Osteocyte (in vitro differentiated cells): ENCODE data around the gene PRDX4. TPM values are rescaled to one million over a fixed set of nuclear protein-coding genes. Genes with fewer than 3 reads are reported as not detected.

Experiments used
- DNase-seq: peaks from one replicate; pipeline ENCODE4 v3.0.0; 2021; ENCODE audit warnings: mixed read lengths; ENCODE audit not compliant: unreplicated experiment; ENCODE audit errors: extremely low spot score
- H3K27ac Mint-ChIP-seq: one replicate; pipeline ENCODE4 v1.8.0; 2021; ENCODE audit warnings: mild to moderate bottlenecking, mixed read lengths; ENCODE audit not compliant: unreplicated experiment
- H3K27me3 Mint-ChIP-seq: one replicate; pipeline ENCODE4 v1.8.0; 2021; ENCODE audit warnings: mixed read lengths; ENCODE audit not compliant: unreplicated experiment
- H3K36me3 Mint-ChIP-seq: one replicate; pipeline ENCODE4 v1.8.0; 2021; ENCODE audit warnings: mixed read lengths; ENCODE audit not compliant: unreplicated experiment
- H3K4me1 Mint-ChIP-seq: one replicate; pipeline ENCODE4 v1.8.0; 2021; ENCODE audit warnings: mixed read lengths; ENCODE audit not compliant: unreplicated experiment
- H3K4me3 Mint-ChIP-seq: one replicate; pipeline ENCODE4 v1.8.0; 2021; ENCODE audit warnings: mild to moderate bottlenecking, moderate library complexity, mixed read lengths; ENCODE audit not compliant: unreplicated experiment
- H3K9me3 Mint-ChIP-seq: one replicate; pipeline ENCODE4 v1.8.0; 2021; ENCODE audit warnings: mixed read lengths; ENCODE audit not compliant: unreplicated experiment
- long read RNA-seq: library from polyadenylated mRNA; unstranded; transcript quantifications from one replicate; pipeline ENCODE4 v2.0.0, GENCODE V29; 2021
- total RNA-seq: library from RNA; stranded (reverse); gene quantifications from 2 replicates; pipeline ENCODE4 v1.2.1, GENCODE V29; 2021
- TF ChIP-seq, protein P1 (sequence below): fragments of 200-600 bp; sonication (generic); IDR thresholded peaks from 2 replicates; pipeline ENCODE4 v1.5.0; 2021; ENCODE audit warnings: antibody characterized with exemption, mild to moderate bottlenecking, moderate library complexity

Gene PRDX4
- 299 and 304 TPM in 2 replicates for total RNA-seq
- long read RNA-seq, transcript PRDX4-202 (7 exons, 1,005 nt): major isoform, 748 of 762 reads
- long read RNA-seq, partial matches to known transcripts: 0 of 762 reads
- long read RNA-seq, other reads (novel, unspliced or antisense): 13 of 762 reads

DNA sequence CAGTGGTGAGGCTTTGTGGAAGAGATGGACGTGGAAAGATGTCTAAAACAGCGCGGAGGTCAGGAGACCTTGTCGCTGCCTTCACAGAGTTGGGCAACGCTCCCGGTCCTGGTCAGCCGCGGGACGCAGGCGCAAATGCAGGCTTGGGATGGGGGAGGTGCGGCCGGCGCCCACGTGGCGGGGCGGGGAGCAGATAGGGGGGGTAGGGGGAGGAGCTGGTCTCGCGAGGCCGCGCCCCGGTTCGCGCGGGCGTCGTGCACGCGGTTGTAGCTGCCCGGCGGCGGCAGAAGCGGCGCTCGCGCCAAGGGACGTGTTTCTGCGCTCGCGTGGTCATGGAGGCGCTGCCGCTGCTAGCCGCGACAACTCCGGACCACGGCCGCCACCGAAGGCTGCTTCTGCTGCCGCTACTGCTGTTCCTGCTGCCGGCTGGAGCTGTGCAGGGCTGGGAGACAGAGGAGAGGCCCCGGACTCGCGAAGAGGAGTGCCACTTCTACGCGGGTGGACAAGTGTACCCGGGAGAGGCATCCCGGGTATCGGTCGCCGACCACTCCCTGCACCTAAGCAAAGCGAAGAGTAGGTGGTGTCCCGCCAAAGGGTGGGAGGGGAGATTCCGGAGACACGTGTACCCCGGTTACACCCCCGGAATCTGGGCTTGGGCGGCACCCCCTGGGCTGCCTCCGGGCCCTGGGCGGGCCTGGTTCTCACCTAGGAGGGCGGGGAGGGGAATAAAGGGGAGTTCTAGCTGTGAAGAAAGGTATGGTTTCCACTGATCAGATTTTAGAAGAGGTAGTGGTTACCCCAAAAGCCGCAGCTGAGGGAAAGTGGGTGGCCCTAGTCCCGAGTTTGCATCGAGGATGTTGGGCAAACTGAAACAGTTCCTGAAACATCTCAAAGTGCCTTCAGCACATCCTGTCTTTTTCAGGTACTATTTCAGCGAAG lies at the start of gene PRDX4:
Gene PRDX4, plus strand, starts transcription at position 255 of the 939 bp plus-strand sequence. Its CDS starts 78 bp downstream, at position 333.
- Mint-ChIP-seq H3K4me3 (peak within 1 kb of the TSS; percentile 88), H3K4me1 (peaks cover 27% of the 10 kb centered on the region), H3K36me3 (peaks cover 5% of the 10 kb centered on the region), H3K27ac (peak within 1 kb of the TSS; percentile 91), H3K27me3 (no peaks in the 10 kb centered on the region), H3K9me3 (no peaks in the 10 kb centered on the region)
- TF ChIP-seq, protein P1, sequence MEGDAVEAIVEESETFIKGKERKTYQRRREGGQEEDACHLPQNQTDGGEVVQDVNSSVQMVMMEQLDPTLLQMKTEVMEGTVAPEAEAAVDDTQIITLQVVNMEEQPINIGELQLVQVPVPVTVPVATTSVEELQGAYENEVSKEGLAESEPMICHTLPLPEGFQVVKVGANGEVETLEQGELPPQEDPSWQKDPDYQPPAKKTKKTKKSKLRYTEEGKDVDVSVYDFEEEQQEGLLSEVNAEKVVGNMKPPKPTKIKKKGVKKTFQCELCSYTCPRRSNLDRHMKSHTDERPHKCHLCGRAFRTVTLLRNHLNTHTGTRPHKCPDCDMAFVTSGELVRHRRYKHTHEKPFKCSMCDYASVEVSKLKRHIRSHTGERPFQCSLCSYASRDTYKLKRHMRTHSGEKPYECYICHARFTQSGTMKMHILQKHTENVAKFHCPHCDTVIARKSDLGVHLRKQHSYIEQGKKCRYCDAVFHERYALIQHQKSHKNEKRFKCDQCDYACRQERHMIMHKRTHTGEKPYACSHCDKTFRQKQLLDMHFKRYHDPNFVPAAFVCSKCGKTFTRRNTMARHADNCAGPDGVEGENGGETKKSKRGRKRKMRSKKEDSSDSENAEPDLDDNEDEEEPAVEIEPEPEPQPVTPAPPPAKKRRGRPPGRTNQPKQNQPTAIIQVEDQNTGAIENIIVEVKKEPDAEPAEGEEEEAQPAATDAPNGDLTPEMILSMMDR: peak; percentile 11
- peak; percentile 98 for DNase-seq

GRCh38 chrX:23621621-23622265 lies 45.5 kb upstream of the PRDX4 start:
- Mint-ChIP-seq H3K27me3 (peaks cover 35% of the 10 kb centered on the region), H3K9me3 (no peaks in the 10 kb centered on the region), H3K36me3 (no peaks in the 10 kb centered on the region), H3K4me3 (no peak overlapping the region), H3K4me1 (no peaks in the 10 kb centered on the region), H3K27ac (no peak overlapping the region)
- no peak for DNase-seq
- TF ChIP-seq, protein P1: no peak

DNA sequence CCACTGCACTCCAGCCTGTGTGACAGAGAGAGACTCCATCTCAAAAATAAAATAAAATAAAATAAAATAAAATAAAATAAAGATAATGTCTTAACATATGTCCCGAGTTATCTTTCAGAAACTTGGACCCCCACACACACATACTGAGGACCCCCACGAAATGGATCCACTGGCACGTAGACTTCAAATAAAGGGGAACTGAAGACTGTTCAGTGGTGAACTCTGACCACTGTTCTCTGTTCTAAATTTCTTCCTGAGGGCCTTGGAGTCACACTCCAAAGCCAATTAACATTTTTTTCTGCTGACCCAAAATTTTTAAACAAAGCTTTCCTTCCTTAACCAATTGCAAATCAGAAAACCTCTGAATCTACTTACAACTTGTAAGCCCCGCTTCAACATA lies 43.5 kb upstream of the PRDX4 start:
- H3K4me1 Mint-ChIP-seq: no peaks in the 10 kb centered on the region
- H3K4me3 Mint-ChIP-seq: no peak overlapping the region
- TF ChIP-seq, protein P1: no peak
- no peaks in the 10 kb centered on the region for H3K9me3 Mint-ChIP-seq
- no peak for DNase-seq
- H3K27ac Mint-ChIP-seq: no peak overlapping the region
- H3K36me3 Mint-ChIP-seq: no peaks in the 10 kb centered on the region
- H3K27me3 Mint-ChIP-seq: peaks cover 40% of the 10 kb centered on the region

DNA sequence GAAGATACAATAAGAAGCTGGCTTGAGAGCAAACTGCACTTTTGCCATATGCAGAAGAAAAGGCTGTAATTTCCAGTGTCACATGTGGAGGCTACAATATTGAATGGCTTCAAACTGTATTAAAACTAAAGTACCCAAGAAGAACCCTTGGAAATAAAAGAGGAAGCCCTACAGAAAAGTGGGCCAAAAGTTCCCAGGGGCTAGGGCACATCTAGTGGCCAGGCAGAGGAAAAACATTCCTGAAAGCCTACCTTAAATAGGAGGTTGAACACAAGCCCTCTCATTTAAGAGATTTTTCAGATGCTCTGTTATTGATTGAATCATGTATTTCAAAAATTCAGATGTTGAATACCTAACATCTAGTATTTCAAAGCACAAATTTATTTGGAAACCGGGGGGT lies 40.6 kb upstream of the PRDX4 start:
- no peaks in the 10 kb centered on the region for H3K36me3 Mint-ChIP-seq
- no peaks in the 10 kb centered on the region for H3K9me3 Mint-ChIP-seq
- no peak for DNase-seq
- no peak overlapping the region for H3K27ac Mint-ChIP-seq
- TF ChIP-seq, protein P1: no peak
- H3K4me1 Mint-ChIP-seq: no peaks in the 10 kb centered on the region
- H3K27me3 Mint-ChIP-seq: peaks cover 46% of the 10 kb centered on the region
- H3K4me3 Mint-ChIP-seq: no peak overlapping the region

- Mint-ChIP-seq H3K4me3 (no peak overlapping the region), H3K27me3 (peaks cover 36% of the 10 kb centered on the region), H3K36me3 (no peaks in the 10 kb centered on the region), H3K9me3 (no peaks in the 10 kb centered on the region), H3K4me1 (no peaks in the 10 kb centered on the region), H3K27ac (no peak overlapping the region)
- no peak for DNase-seq
- TF ChIP-seq, protein P1: no peak
Measured at GRCh38 chrX:23628131-23628530, 39.2 kb upstream of the PRDX4 start.
